Prostate gland (tissue), 2 donors: ENCODE results near the gene COL9A3. TPM values are rescaled to one million over a fixed set of nuclear protein-coding genes. Genes with fewer than 3 reads are reported as not detected.

Experiments
- DNase-seq: peaks from one replicate; pipeline ENCODE4 v3.0.0-alpha.2; 2019; ENCODE audit warnings: low spot score
- H3K27ac ChIP-seq, 2 donors: fragments of 200-600 bp; sonication (generic); 2 replicates each; pipeline ENCODE4 v1.5.1; 2017 to 2019
- H3K27me3 ChIP-seq: fragments of 200-600 bp; sonication (generic); replicated peaks from 2 replicates; pipeline ENCODE4 v1.5.1; 2019; ENCODE audit not compliant: insufficient read depth
- H3K36me3 ChIP-seq, 2 donors: fragments of 200-600 bp; sonication (generic); 1 replicate in 1 of 2; 2 replicates in 1 of 2; pipeline versions ENCODE4 v1.5.1 to v1.8.1; 2017 to 2019
- H3K4me1 ChIP-seq: fragments of 200-600 bp; sonication (generic); replicated peaks from 2 replicates; pipeline ENCODE4 v1.5.1; 2019
- H3K4me3 ChIP-seq, 2 donors: fragments of 200-600 bp; sonication (generic); 2 replicates each; pipeline ENCODE4 v1.5.1; 2017 to 2019
- H3K9me3 ChIP-seq: fragments of 200-600 bp; sonication (generic); 2 replicates; pipeline ENCODE4 v1.5.1; 2017
- POLR2A ChIP-seq: fragments of 450-650 bp; IDR thresholded peaks from one replicate; pipeline ENCODE4 v1.6.1; 2016; ENCODE audit warnings: antibody characterized with exemption, mild to moderate bottlenecking
- POLR2AphosphoS5 ChIP-seq: sonication (generic); formaldehyde crosslinking; IDR thresholded peaks from one replicate; pipeline ENCODE4 v1.6.1; 2017; ENCODE audit warnings: antibody characterized with exemption
- WGBS: methylation state at CpG from one replicate; pipeline ENCODE4 v1.1.5; 2018; 5-methylcytosine and 5-hydroxymethylcytosine counted together
- intact Hi-C: fragments of 100-400 bp; cut with DNase I; formaldehyde crosslinking; loops from one replicate; pipeline ENCODE4 v1.14.2; 2022
- total RNA-seq, 2 donors: library from RNA; depleted of rRNA; stranded (reverse); fragments of >200 nt; gene quantifications; one replicate each; pipeline ENCODE4 v1.1.0, GENCODE V29; 2016
- TF ChIP-seq, protein P1 (sequence below), 4 experiments: fragments of 200-600 bp in 2 of 4; fragments of 450-650 bp in 2 of 4; sonication (generic) in 2 of 4; IDR thresholded peaks; 1 replicate in 3 of 4; 2 replicates in 1 of 4; pipeline ENCODE4 v1.5.1; 2016 to 2019; ENCODE audit warnings: antibody characterized with exemption in 4 of 4, mild to moderate bottlenecking in 2 of 4, moderate library complexity in 2 of 4

COL9A3 gene
- total RNA-seq, 2 donors from 2014 or later, result 5.8 to 6.5 TPM

DNA sequence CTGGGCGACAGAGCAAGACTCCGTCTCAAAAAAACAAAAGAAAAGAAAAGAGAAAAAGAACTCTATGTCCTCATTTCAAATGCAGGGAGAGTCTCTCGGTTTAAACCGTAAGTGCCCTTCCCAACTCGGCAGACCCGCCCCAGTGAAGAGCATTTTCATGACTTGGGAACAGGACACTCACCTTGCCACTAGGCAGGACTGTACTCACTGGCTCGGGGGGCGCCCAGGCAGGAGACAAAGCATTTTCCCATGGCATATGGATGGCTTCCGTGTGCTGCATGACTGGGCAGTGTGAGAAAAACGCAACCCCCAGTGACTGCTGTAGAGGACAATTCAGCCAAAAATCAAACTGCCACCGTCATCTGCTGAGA, 44.2 kb upstream of the COL9A3 start:
- TF ChIP-seq POLR2AphosphoS5 (no peak), POLR2A (no peak)
- Histone ChIP-seq H3K27ac (no peak overlapping the region), H3K4me3 (no peak overlapping the region), H3K4me1 (no peaks in the 10 kb centered on the region), H3K36me3 (no peaks in the 10 kb centered on the region), H3K27me3 (peaks cover 4% of the 10 kb centered on the region), H3K9me3 (no peaks in the 10 kb centered on the region)
- DNase-seq, result no peak
- 63% methylated on average over 11 of the region's 11 CpGs for whole genome bisulfite sequencing
- intact Hi-C loops, result no loop called here

DNA sequence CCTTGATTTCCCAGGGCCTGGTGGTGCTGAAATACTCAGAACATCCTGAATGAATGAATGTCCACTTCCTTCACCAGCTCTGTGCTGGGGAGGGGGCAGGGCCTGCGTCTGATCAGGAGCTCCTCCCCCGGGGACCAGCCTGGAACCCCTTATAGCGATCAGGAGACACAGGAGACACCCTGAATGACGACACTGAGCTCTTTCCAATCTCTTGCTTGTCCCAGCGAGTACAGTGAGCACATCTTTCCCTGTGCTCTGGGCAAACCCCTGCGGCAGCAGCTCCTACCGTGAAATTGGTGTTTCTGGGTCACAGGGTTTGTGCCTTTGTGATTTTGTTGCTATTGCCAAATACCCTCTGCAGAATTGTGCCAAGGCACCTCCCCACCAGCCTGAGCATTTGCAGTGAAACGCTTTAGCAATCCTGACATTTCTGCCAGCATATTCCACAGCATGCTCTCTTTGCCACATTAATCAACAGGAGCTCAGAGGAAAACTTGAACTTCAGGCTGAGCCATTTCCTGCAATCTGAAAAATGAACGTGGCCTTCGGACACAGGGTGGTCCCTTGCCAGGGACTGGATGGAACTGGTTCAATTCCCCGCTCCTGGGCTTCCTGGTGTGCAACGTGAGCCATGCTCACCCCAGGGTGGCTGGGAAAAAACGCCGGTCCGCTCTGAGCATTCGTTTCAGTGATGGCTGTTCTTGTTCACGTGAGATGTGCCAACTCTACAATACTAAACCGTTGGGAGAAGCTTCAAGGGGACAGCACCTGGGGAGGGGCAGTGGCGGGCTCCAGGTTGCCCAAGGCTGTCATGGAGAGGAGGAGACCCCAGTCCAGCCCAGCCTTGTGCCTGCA, 43.6 kb upstream of the COL9A3 start:
- Histone ChIP-seq H3K27ac (no peak overlapping the region), H3K4me3 (no peak overlapping the region), H3K27me3 (peaks cover 4% of the 10 kb centered on the region), H3K9me3 (no peaks in the 10 kb centered on the region), H3K36me3 (no peaks in the 10 kb centered on the region), H3K4me1 (no peaks in the 10 kb centered on the region)
- TF ChIP-seq POLR2A, result no peak
- TF ChIP-seq, protein P1, sequence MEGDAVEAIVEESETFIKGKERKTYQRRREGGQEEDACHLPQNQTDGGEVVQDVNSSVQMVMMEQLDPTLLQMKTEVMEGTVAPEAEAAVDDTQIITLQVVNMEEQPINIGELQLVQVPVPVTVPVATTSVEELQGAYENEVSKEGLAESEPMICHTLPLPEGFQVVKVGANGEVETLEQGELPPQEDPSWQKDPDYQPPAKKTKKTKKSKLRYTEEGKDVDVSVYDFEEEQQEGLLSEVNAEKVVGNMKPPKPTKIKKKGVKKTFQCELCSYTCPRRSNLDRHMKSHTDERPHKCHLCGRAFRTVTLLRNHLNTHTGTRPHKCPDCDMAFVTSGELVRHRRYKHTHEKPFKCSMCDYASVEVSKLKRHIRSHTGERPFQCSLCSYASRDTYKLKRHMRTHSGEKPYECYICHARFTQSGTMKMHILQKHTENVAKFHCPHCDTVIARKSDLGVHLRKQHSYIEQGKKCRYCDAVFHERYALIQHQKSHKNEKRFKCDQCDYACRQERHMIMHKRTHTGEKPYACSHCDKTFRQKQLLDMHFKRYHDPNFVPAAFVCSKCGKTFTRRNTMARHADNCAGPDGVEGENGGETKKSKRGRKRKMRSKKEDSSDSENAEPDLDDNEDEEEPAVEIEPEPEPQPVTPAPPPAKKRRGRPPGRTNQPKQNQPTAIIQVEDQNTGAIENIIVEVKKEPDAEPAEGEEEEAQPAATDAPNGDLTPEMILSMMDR (IDR thresholded peaks at IDR 0.05), result no peak
- TF ChIP-seq POLR2AphosphoS5, result no peak
- intact Hi-C loops, result no loop called here
- no peak for DNase-seq
- 22% methylated on average over 19 of the region's 19 CpGs for WGBS

- 63% methylated on average over 26 of the region's 29 CpGs for WGBS
- H3K9me3 ChIP-seq, result no peaks in the 10 kb centered on the region
- H3K36me3 ChIP-seq, result no peaks in the 10 kb centered on the region
- H3K27me3 ChIP-seq, result peaks cover 4% of the 10 kb centered on the region
- no peak overlapping the region for H3K4me3 ChIP-seq
- H3K27ac ChIP-seq, result no peak overlapping the region
- intact Hi-C loops, result no loop called here
- TF ChIP-seq POLR2A, result no peak
- TF ChIP-seq POLR2AphosphoS5, result no peak
- TF ChIP-seq, protein P1 (IDR thresholded peaks at IDR 0.05), result no peak
- no peak for DNase-seq
- no peaks in the 10 kb centered on the region for H3K4me1 ChIP-seq
Observed at GRCh38 chr20:62773845-62774714, 42.8 kb upstream of the COL9A3 start.

- Histone ChIP-seq H3K27me3 (peaks cover 4% of the 10 kb centered on the region), H3K4me3 (no peak overlapping the region), H3K36me3 (no peaks in the 10 kb centered on the region), H3K9me3 (no peaks in the 10 kb centered on the region), H3K27ac (no peak overlapping the region), H3K4me1 (no peaks in the 10 kb centered on the region)
- TF ChIP-seq POLR2AphosphoS5 (no peak), POLR2A (no peak)
- TF ChIP-seq, protein P1 (IDR thresholded peaks at IDR 0.05), result no peak
- intact Hi-C loops, result no loop called here
- DNase-seq, result no peak
- WGBS, result 74% methylated on average over 5 of the region's 8 CpGs
Observed at GRCh38 chr20:62774762-62775161, 42.1 kb upstream of the COL9A3 start.

- no peak overlapping the region for H3K27ac ChIP-seq
- TF ChIP-seq POLR2A (no peak), POLR2AphosphoS5 (no peak)
- TF ChIP-seq, protein P1 (IDR thresholded peaks at IDR 0.05), result no peak
- H3K4me3 ChIP-seq, result no peak overlapping the region
- no peaks in the 10 kb centered on the region for H3K36me3 ChIP-seq
- WGBS, result 91% methylated on average over 9 of the region's 9 CpGs
- H3K4me1 ChIP-seq, result no peaks in the 10 kb centered on the region
- DNase-seq, result no peak
- intact Hi-C loops, result no loop called here
- no peaks in the 10 kb centered on the region for H3K9me3 ChIP-seq
- peaks cover 4% of the 10 kb centered on the region for H3K27me3 ChIP-seq
Observed at GRCh38 chr20:62775206-62775605, 41.6 kb upstream of the COL9A3 start.
